ENCODE results near the gene NAB2. TPM values are rescaled to one million over a fixed set of nuclear protein-coding genes. Genes with fewer than 3 reads are reported as not detected.

Gene NAB2
- total and polyA plus RNA-seq, 4 donors, result 1.9 to 10.0 (median 6.2) TPM

DNA sequence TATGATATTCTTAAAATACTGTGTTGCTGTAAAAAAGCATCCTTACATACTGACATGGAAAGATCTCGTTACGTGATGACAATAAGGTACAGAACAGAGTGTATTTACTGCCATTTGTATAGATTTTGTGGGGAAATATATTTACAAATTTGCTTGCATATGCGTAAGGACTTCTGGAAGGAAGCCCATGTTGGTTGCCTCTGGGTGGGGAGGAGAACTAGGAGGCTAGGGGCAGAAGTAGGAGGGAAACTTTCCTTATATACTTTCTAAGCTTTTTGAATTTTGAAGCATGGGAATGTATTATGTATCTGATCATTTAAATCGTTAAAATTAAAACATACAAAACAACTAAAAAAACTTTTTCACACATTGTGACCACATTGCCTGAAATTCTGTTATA lies 48.7 kb upstream of the NAB2 start:
- no peaks in the 10 kb centered on the region for H3K27me3 ChIP-seq (ENCODE audit: control insufficient read depth in 4 of 4, insufficient read depth in 4 of 4, low read length in 3 of 4)
- H3K9ac ChIP-seq (ENCODE audit: low read depth in 1 of 2, low read length in 2 of 2), result no peak overlapping the region
- WGBS, result 91% methylated on average over 4 of the region's 4 CpGs
- H3K27ac ChIP-seq (ENCODE audit: low read depth in 1 of 2, low read length in 2 of 2), result no peak overlapping the region
- H3K36me3 ChIP-seq (ENCODE audit: control insufficient read depth in 4 of 4, insufficient read depth in 3 of 4, low read depth in 1 of 4, low read length in 3 of 4), result no peaks in the 10 kb centered on the region
- H3K4me1 ChIP-seq (ENCODE audit: control insufficient read depth in 4 of 4, insufficient read depth in 4 of 4, low read length in 3 of 4), result no peaks in the 10 kb centered on the region
- no peaks in the 10 kb centered on the region for H3K9me3 ChIP-seq (ENCODE audit: control insufficient read depth in 4 of 4, low read length in 3 of 4)
- H3K4me3 ChIP-seq (ENCODE audit: low read depth in 1 of 3, low read length in 3 of 3), result no peak overlapping the region
- DNase-seq (ENCODE audit: low spot score), result no peak
- TF ChIP-seq HNF4A (conservative IDR thresholded peaks at IDR 0.05) (no peak), RAD21 (IDR thresholded peaks at IDR 0.05) (no peak), HNF4G (IDR thresholded peaks at IDR 0.05) (no peak), YY1 (IDR thresholded peaks at IDR 0.05) (no peak), GABPA (IDR thresholded peaks at IDR 0.05 in 1 of 2, conservative IDR thresholded peaks at IDR 0.05 in 1 of 2) (no peak)
- TF ChIP-seq, protein P1, sequence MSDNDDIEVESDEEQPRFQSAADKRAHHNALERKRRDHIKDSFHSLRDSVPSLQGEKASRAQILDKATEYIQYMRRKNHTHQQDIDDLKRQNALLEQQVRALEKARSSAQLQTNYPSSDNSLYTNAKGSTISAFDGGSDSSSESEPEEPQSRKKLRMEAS (IDR thresholded peaks at IDR 0.05), result no peak
- TF ChIP-seq, protein P2, sequence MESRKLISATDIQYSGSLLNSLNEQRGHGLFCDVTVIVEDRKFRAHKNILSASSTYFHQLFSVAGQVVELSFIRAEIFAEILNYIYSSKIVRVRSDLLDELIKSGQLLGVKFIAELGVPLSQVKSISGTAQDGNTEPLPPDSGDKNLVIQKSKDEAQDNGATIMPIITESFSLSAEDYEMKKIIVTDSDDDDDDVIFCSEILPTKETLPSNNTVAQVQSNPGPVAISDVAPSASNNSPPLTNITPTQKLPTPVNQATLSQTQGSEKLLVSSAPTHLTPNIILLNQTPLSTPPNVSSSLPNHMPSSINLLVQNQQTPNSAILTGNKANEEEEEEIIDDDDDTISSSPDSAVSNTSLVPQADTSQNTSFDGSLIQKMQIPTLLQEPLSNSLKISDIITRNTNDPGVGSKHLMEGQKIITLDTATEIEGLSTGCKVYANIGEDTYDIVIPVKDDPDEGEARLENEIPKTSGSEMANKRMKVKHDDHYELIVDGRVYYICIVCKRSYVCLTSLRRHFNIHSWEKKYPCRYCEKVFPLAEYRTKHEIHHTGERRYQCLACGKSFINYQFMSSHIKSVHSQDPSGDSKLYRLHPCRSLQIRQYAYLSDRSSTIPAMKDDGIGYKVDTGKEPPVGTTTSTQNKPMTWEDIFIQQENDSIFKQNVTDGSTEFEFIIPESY (IDR thresholded peaks at IDR 0.05), result no peak

DNA sequence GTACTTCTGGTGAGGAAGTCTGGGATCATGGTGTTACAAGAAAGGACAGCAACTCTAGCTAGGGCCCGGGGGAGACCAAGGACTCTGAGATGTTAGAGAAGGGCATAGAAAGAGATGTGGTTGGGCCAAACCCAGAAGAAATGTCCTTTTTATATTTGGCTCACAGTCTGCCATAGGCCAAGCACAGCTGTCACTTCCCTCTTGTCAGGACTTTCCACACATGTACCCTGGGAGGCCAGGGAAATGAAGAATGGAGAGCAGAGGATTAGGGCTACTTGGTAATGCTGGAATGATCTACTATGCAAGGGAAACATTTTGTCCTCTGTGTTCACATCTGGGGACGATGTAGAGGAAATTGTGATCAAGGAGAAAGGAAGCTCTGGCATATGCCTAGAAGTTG lies 48.2 kb upstream of the NAB2 start:
- H3K27me3 ChIP-seq (ENCODE audit: control insufficient read depth in 4 of 4, insufficient read depth in 4 of 4, low read length in 3 of 4), result no peaks in the 10 kb centered on the region
- no peak overlapping the region for H3K4me3 ChIP-seq (ENCODE audit: low read depth in 1 of 3, low read length in 3 of 3)
- 83% methylated on average over 2 of the region's 2 CpGs for WGBS
- no peak for DNase-seq (ENCODE audit: low spot score)
- H3K36me3 ChIP-seq (ENCODE audit: control insufficient read depth in 4 of 4, insufficient read depth in 3 of 4, low read depth in 1 of 4, low read length in 3 of 4), result no peaks in the 10 kb centered on the region
- no peak overlapping the region for H3K27ac ChIP-seq (ENCODE audit: low read depth in 1 of 2, low read length in 2 of 2)
- H3K9me3 ChIP-seq (ENCODE audit: control insufficient read depth in 4 of 4, low read length in 3 of 4), result no peaks in the 10 kb centered on the region
- no peak for TF ChIP-seq SP1 (IDR thresholded peaks at IDR 0.05)
- no peak for TF ChIP-seq NR2F2 (IDR thresholded peaks at IDR 0.05)
- TF ChIP-seq, protein P3, sequence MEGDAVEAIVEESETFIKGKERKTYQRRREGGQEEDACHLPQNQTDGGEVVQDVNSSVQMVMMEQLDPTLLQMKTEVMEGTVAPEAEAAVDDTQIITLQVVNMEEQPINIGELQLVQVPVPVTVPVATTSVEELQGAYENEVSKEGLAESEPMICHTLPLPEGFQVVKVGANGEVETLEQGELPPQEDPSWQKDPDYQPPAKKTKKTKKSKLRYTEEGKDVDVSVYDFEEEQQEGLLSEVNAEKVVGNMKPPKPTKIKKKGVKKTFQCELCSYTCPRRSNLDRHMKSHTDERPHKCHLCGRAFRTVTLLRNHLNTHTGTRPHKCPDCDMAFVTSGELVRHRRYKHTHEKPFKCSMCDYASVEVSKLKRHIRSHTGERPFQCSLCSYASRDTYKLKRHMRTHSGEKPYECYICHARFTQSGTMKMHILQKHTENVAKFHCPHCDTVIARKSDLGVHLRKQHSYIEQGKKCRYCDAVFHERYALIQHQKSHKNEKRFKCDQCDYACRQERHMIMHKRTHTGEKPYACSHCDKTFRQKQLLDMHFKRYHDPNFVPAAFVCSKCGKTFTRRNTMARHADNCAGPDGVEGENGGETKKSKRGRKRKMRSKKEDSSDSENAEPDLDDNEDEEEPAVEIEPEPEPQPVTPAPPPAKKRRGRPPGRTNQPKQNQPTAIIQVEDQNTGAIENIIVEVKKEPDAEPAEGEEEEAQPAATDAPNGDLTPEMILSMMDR (IDR thresholded peaks at IDR 0.05; ENCODE audit: low read depth, low read length, missing input control), result no peak
- TF ChIP-seq, protein P4, sequence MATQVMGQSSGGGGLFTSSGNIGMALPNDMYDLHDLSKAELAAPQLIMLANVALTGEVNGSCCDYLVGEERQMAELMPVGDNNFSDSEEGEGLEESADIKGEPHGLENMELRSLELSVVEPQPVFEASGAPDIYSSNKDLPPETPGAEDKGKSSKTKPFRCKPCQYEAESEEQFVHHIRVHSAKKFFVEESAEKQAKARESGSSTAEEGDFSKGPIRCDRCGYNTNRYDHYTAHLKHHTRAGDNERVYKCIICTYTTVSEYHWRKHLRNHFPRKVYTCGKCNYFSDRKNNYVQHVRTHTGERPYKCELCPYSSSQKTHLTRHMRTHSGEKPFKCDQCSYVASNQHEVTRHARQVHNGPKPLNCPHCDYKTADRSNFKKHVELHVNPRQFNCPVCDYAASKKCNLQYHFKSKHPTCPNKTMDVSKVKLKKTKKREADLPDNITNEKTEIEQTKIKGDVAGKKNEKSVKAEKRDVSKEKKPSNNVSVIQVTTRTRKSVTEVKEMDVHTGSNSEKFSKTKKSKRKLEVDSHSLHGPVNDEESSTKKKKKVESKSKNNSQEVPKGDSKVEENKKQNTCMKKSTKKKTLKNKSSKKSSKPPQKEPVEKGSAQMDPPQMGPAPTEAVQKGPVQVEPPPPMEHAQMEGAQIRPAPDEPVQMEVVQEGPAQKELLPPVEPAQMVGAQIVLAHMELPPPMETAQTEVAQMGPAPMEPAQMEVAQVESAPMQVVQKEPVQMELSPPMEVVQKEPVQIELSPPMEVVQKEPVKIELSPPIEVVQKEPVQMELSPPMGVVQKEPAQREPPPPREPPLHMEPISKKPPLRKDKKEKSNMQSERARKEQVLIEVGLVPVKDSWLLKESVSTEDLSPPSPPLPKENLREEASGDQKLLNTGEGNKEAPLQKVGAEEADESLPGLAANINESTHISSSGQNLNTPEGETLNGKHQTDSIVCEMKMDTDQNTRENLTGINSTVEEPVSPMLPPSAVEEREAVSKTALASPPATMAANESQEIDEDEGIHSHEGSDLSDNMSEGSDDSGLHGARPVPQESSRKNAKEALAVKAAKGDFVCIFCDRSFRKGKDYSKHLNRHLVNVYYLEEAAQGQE (IDR thresholded peaks at IDR 0.05), result no peak
- no peak for TF ChIP-seq FOXA1 (IDR thresholded peaks at IDR 0.05)
- TF ChIP-seq RAD21 (IDR thresholded peaks at IDR 0.05), result no peak
- TF ChIP-seq TAF1 (conservative IDR thresholded peaks at IDR 0.05), result no peak
- TF ChIP-seq FOXA2 (IDR thresholded peaks at IDR 0.05), result no peak
- no peak overlapping the region for H3K9ac ChIP-seq (ENCODE audit: low read depth in 1 of 2, low read length in 2 of 2)
- H3K4me1 ChIP-seq (ENCODE audit: control insufficient read depth in 4 of 4, insufficient read depth in 4 of 4, low read length in 3 of 4), result no peaks in the 10 kb centered on the region

Measured in liver (tissue), 9 donors.